Progenitor cell of endocrine pancreas (in vitro differentiated cells): ENCODE measurements around the gene PRKCB. TPM values are rescaled to one million over a fixed set of nuclear protein-coding genes. Genes with fewer than 3 reads are reported as not detected.
"Not testable (repeated sequence)": the region's sequence is repeated elsewhere in the genome, so short reads cannot be mapped to it uniquely, and the experiment has no call there.

Experiments used
- DNase-seq: peaks from one replicate; pipeline ENCODE4 v3.0.0; 2021; ENCODE audit warnings: low spot score; ENCODE audit not compliant: unreplicated experiment
- H3K27ac Mint-ChIP-seq: 2 replicates; pipeline ENCODE4 v1.8.0; 2021; ENCODE audit warnings: mild to moderate bottlenecking, moderate library complexity, mixed read lengths
- H3K27me3 Mint-ChIP-seq: 2 replicates; pipeline ENCODE4 v1.8.0; 2021; ENCODE audit warnings: mixed read lengths
- H3K36me3 Mint-ChIP-seq: 2 replicates; pipeline ENCODE4 v1.8.0; 2022; ENCODE audit warnings: mixed read lengths; ENCODE audit not compliant: insufficient read depth
- H3K4me1 Mint-ChIP-seq: 2 replicates; pipeline ENCODE4 v1.8.0; 2021; ENCODE audit warnings: low read depth, mixed read lengths
- H3K4me3 Mint-ChIP-seq: 2 replicates; pipeline ENCODE4 v1.8.0; 2021; ENCODE audit warnings: low read depth, mild to moderate bottlenecking, moderate library complexity, mixed read lengths
- H3K9me3 Mint-ChIP-seq: 2 replicates; pipeline ENCODE4 v1.8.0; 2021; ENCODE audit warnings: low read depth, mixed read lengths
- total RNA-seq: library from RNA; stranded (reverse); gene quantifications from 2 replicates; pipeline ENCODE4 v1.2.1, GENCODE V29; 2021
- TF ChIP-seq, protein P1 (sequence below): fragments of 200-600 bp; sonication (generic); IDR thresholded peaks from one replicate; pipeline ENCODE4 v1.5.0; 2021; ENCODE audit warnings: antibody characterized with exemption, mild to moderate bottlenecking; ENCODE audit not compliant: unreplicated experiment

Gene PRKCB
- total RNA-seq, 1 donor from 2014 or later = 0.36 TPM

DNA sequence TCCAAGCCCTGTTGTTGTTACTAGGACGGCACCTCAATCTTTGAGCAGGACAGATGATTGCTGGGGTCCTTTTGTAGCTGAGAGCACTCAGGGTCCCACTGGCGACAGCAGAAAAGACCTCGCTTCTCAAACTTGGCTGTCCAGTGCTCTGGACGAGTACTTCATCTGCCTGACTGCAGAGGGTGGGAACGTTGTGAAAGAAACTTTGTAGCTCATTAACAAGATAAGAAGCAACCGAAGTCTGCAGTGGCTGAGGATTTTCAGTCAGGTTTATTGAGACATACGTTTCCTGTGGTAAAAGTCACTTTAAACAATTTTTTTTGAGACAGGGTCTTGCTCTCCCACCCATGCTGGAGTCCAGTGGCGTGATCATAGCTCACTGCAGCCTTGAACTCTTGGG is 191.7 kb downstream of the PRKCB start:
- Mint-ChIP-seq H3K27ac (no peak overlapping the region), H3K27me3 (peaks cover 49% of the 10 kb centered on the region)
- TF ChIP-seq, protein P1, sequence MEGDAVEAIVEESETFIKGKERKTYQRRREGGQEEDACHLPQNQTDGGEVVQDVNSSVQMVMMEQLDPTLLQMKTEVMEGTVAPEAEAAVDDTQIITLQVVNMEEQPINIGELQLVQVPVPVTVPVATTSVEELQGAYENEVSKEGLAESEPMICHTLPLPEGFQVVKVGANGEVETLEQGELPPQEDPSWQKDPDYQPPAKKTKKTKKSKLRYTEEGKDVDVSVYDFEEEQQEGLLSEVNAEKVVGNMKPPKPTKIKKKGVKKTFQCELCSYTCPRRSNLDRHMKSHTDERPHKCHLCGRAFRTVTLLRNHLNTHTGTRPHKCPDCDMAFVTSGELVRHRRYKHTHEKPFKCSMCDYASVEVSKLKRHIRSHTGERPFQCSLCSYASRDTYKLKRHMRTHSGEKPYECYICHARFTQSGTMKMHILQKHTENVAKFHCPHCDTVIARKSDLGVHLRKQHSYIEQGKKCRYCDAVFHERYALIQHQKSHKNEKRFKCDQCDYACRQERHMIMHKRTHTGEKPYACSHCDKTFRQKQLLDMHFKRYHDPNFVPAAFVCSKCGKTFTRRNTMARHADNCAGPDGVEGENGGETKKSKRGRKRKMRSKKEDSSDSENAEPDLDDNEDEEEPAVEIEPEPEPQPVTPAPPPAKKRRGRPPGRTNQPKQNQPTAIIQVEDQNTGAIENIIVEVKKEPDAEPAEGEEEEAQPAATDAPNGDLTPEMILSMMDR = no peak

DNA sequence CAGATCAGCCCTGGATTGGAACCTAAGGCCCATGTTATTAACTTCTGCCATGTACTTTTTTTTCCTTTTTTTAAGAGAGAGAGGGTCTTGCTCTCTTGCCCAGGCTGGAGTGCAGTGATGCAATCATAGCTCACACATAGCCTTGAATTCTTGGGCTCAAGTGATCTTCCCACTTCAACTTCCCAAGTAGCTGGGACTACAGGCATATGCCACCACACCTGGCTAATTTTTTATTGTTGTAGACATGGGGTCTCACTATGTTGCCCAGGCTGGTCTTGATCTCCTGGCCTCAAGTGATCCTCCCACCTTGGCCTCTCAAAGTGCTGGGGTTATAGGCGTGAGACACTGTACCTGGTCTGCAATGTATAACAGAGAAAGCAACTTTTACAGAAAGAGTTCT is 194.1 kb downstream of the PRKCB start:
- not testable (repeated sequence) for H3K4me1 Mint-ChIP-seq, DNase-seq, H3K27ac Mint-ChIP-seq, H3K9me3 Mint-ChIP-seq, H3K36me3 Mint-ChIP-seq, H3K4me3 Mint-ChIP-seq
- H3K27me3 Mint-ChIP-seq = peaks cover 44% of the 10 kb centered on the region

More for the DNA sequence above, 191.7 kb downstream of the PRKCB start:
- DNase-seq = no peak
- Mint-ChIP-seq H3K9me3 (no peaks in the 10 kb centered on the region), H3K4me1 (no peaks in the 10 kb centered on the region), H3K4me3 (no peak overlapping the region), H3K36me3 (no peaks in the 10 kb centered on the region)

DNA sequence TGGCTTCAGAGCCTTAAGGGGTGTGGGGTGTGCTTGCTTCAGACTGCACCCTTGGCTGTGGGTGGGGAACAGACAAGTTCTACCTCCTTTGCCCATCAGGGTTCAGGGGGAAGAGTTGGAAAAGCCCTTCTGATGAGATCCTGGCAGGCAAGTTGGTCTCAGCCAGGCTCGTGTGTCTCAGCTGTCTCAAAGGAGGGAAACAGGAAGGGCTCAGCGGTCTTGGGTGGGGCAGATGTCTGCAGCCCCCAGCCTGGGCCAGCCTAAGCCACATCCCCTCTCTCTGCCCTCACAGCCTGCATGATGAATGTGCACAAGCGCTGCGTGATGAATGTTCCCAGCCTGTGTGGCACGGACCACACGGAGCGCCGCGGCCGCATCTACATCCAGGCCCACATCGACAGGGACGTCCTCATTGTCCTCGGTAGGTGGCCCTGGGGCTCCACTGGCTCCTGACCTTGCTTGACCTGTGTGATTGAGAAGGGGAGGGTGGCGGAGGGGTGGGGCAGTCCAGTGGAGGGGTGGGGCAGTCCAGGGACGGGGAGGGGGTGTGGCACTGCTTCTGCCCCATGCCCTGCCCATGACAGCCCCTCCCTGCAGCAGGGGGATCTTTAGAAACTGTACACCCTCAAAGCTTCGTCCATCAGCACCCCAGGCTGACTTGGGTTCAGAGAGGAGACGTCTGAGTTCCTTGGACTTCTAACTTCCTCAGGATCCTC is 199.5 kb downstream of the PRKCB start:
- Mint-ChIP-seq H3K4me1 (no peaks in the 10 kb centered on the region), H3K27me3 (peaks cover 34% of the 10 kb centered on the region), H3K36me3 (no peaks in the 10 kb centered on the region), H3K4me3 (no peak overlapping the region), H3K27ac (no peak overlapping the region), H3K9me3 (no peaks in the 10 kb centered on the region)
- TF ChIP-seq, protein P1 = no peak
- DNase-seq = no peak

DNA sequence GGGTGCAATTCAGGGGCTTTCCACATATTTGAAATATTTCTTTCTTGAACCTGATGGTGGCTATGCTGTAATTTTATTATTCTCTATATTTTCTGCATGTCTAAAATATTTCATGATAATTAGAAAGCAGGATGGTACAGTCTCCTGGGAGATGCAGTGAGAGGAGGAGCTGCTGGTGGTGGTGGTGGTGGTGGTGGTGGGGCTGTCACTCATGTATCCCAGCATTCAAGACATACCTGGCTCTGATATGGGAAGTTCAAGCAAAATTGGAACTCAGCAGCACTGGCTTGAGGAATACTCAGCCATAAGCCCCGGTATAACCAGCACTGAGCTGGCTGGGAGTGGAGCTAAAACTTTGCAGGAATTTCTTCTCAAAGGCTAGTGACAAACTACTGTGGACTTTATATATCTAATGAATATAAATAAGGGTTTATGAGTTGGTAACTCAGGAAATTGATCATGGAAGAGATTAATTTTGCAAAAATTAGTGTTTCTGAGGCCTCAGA is 200.3 kb downstream of the PRKCB start:
- TF ChIP-seq, protein P1 = no peak
- no peaks in the 10 kb centered on the region for H3K4me1 Mint-ChIP-seq
- peaks cover 36% of the 10 kb centered on the region for H3K27me3 Mint-ChIP-seq
- no peak overlapping the region for H3K4me3 Mint-ChIP-seq
- no peak for DNase-seq
- no peaks in the 10 kb centered on the region for H3K9me3 Mint-ChIP-seq
- H3K27ac Mint-ChIP-seq = no peak overlapping the region
- H3K36me3 Mint-ChIP-seq = no peaks in the 10 kb centered on the region

DNA sequence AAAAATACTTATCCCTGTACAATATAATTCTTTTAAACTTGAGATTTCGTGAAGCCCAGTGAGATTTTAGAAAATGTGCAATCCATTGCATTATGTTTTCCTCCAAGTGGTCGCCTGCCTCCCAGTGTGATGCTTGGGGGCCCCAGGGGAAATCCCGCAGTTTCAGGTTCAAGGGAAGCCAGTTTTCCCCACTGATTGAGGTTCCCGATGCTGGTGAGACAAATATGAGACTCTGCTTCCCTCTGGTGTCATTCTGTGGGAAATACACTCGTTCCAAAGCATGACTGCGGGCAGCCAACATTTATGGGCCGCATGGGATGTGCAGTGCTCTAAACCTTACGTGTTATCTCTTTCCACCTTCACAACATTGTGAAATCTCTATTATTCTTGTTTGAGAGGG is 200.8 kb downstream of the PRKCB start:
- H3K9me3 Mint-ChIP-seq = no peaks in the 10 kb centered on the region
- TF ChIP-seq, protein P1 = peak; percentile 77
- no peaks in the 10 kb centered on the region for H3K4me1 Mint-ChIP-seq
- no peaks in the 10 kb centered on the region for H3K36me3 Mint-ChIP-seq
- H3K27ac Mint-ChIP-seq = no peak overlapping the region
- no peak overlapping the region for H3K4me3 Mint-ChIP-seq
- peak; percentile 31 for DNase-seq
- peaks cover 35% of the 10 kb centered on the region for H3K27me3 Mint-ChIP-seq

DNA sequence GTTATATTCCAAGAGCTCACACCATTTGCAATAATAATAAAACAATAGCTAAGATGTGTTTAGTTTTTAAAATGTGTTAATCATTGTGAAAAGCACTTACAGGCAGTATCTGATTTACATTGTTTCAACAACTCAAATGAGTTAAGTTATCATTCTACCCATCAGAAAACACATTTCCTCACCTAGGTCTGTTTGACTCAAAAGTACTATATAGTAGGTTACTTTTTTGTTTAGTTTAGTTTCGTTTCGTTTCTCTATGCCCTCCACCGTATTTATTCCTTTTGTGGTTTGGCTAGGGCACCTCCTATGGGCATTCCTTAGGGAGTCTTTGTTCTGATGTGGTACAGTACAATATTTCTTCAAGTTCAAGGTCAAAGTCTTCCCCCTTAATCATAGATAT is 201.6 kb downstream of the PRKCB start:
- no peak overlapping the region for H3K27ac Mint-ChIP-seq
- TF ChIP-seq, protein P1 = no peak
- H3K27me3 Mint-ChIP-seq = peaks cover 28% of the 10 kb centered on the region

More for the DNA sequence above, 201.6 kb downstream of the PRKCB start:
- Mint-ChIP-seq H3K9me3 (no peaks in the 10 kb centered on the region), H3K4me1 (no peaks in the 10 kb centered on the region), H3K4me3 (no peak overlapping the region), H3K36me3 (no peaks in the 10 kb centered on the region)
- DNase-seq = no peak
